GM19193 (cell line): Measurements from ENCODE around the gene NOX1.

Experiments
- POLR2A ChIP-seq: IDR thresholded peaks from 4 replicates; pipeline ENCODE4 v1.6.1; 2011; ENCODE audit not compliant: insufficient read depth, insufficient read length; ENCODE audit errors: extremely low read depth

The NOX1 gene

GRCh38 chrX:100874325-100874724, at the start of gene NOX1:
TSS of gene NOX1 (minus strand) at chrX:100874359. CDS start at chrX:100874139, 220 bp downstream.
- no peak for TF ChIP-seq POLR2A

- no peak for TF ChIP-seq POLR2A
Measured at GRCh38 chrX:100915562-100915961, 41.4 kb upstream of the NOX1 start.

- TF ChIP-seq POLR2A, result no peak
Measured at GRCh38 chrX:100913111-100913510, 39.0 kb upstream of the NOX1 start.

- TF ChIP-seq POLR2A, result no peak
Measured at GRCh38 chrX:100911731-100912130, 37.6 kb upstream of the NOX1 start.

GRCh38 chrX:100905620-100906019, 31.5 kb upstream of the NOX1 start:
- no peak for TF ChIP-seq POLR2A

- TF ChIP-seq POLR2A, result no peak
Measured at GRCh38 chrX:100904433-100904832, 30.3 kb upstream of the NOX1 start.

- TF ChIP-seq POLR2A, result no peak
Measured at GRCh38 chrX:100895365-100896075, 21.4 kb upstream of the NOX1 start.

- no peak for TF ChIP-seq POLR2A
Measured at GRCh38 chrX:100883654-100884053, 9.5 kb upstream of the NOX1 start.

- no peak for TF ChIP-seq POLR2A
Measured at GRCh38 chrX:100880368-100880767, 6.2 kb upstream of the NOX1 start.

GRCh38 chrX:100871594-100872560, 2.3 kb downstream of the NOX1 start:
- no peak for TF ChIP-seq POLR2A

- no peak for TF ChIP-seq POLR2A
Measured at GRCh38 chrX:100870527-100870926, 3.6 kb downstream of the NOX1 start.

GRCh38 chrX:100868273-100868672, 5.9 kb downstream of the NOX1 start:
- no peak for TF ChIP-seq POLR2A

GRCh38 chrX:100864657-100865391, 9.3 kb downstream of the NOX1 start:
- TF ChIP-seq POLR2A, result no peak

- no peak for TF ChIP-seq POLR2A
Measured at GRCh38 chrX:100863326-100863864, 10.8 kb downstream of the NOX1 start.

- TF ChIP-seq POLR2A, result no peak
Measured at GRCh38 chrX:100852810-100853209, 21.3 kb downstream of the NOX1 start.
